ENCODE results near the gene PHTF1.

The PHTF1 gene

DNA sequence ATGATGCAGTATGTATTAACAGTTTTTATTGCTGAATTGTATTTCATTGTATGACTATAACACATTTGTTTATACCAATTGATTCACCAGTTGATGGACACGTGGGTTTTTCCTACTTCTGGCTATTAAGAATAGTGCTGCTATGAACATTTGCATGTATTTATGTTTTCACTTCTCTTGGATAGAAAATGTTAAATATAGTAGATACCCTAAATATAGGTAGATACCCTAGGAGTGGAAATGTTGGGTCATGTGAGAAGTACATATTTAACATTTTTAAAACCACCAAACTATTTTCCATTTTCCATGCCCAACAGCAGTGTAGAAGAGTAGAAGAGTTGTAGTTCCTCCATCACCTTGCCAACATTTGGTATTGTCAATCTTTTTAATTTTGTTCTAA, 7.8 kb downstream of the PHTF1 start:
- H3K27ac ChIP-seq (ENCODE audit: insufficient read depth in 1 of 2, low read depth in 1 of 2, low read length in 2 of 2, poor library complexity in 1 of 2, severe bottlenecking in 2 of 2), result no peak overlapping the region
- no peaks in the 10 kb centered on the region for H3K9me3 ChIP-seq (ENCODE audit: control extremely low read depth in 1 of 5, control insufficient read depth in 4 of 5, insufficient read depth in 2 of 5, low read depth in 1 of 5, low read length in 4 of 5)
- peaks cover 16 to 44% (median 28%) of the 10 kb centered on the region in 4 experiments for H3K36me3 ChIP-seq (ENCODE audit: control insufficient read depth in 4 of 4, insufficient read depth in 4 of 4, low read length in 3 of 4)
- no peak overlapping the region for H3K4me3 ChIP-seq (ENCODE audit: control insufficient read depth in 1 of 7, extremely low read depth in 1 of 7, insufficient read depth in 4 of 7, low read depth in 2 of 7, low read length in 6 of 7)
- ChIA-PET POLR2A (no interaction called here), CTCF (no interaction called here)
- DNase-seq, result no peak
- H3K4me1 ChIP-seq (ENCODE audit: control extremely low read depth in 1 of 4, control insufficient read depth in 4 of 4, insufficient read depth in 4 of 4, low read length in 3 of 4), result peaks cover 0 to 7% (median 2%) of the 10 kb centered on the region in 4 experiments
- no CpG with 5 or more reads among the region's 1 CpG for WGBS (ENCODE audit: insufficient coverage)
- H3K27me3 ChIP-seq (replicated peaks in 2 of 5; ENCODE audit: control insufficient read depth in 4 of 5, insufficient read depth in 5 of 5, low read length in 4 of 5), result no peaks in the 10 kb centered on the region

DNA sequence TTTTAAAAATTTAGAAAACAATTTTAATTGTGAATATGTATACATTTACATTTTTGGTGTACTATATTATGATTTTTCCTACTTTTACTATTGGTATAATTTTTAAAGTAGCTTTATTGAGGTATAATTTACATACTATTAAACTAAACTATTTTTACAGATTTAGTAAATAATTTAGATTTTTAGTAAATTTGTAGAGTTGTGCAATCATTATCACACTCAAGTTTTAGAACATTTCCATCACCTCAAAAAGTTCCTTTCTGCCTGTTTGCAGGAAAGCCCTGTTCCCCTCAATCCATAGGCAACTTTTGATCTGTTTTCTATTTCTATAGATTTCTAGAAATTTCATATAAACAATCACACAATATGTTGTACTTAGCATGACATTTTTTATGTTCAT, 8.2 kb downstream of the PHTF1 start:
- ChIA-PET CTCF (no interaction called here), POLR2A (no interaction called here)
- H3K4me1 ChIP-seq (ENCODE audit: control extremely low read depth in 1 of 4, control insufficient read depth in 4 of 4, insufficient read depth in 4 of 4, low read length in 3 of 4), result peaks cover 0 to 4% (median 0%) of the 10 kb centered on the region in 4 experiments
- H3K27ac ChIP-seq (ENCODE audit: insufficient read depth in 1 of 2, low read depth in 1 of 2, low read length in 2 of 2, poor library complexity in 1 of 2, severe bottlenecking in 2 of 2), result no peak overlapping the region
- H3K36me3 ChIP-seq (ENCODE audit: control insufficient read depth in 4 of 4, insufficient read depth in 4 of 4, low read length in 3 of 4), result peaks cover 16 to 42% (median 30%) of the 10 kb centered on the region in 4 experiments
- DNase-seq, result no peak
- H3K4me3 ChIP-seq (ENCODE audit: control insufficient read depth in 1 of 7, extremely low read depth in 1 of 7, insufficient read depth in 4 of 7, low read depth in 2 of 7, low read length in 6 of 7), result no peak overlapping the region
- no peaks in the 10 kb centered on the region for H3K9me3 ChIP-seq (ENCODE audit: control extremely low read depth in 1 of 5, control insufficient read depth in 4 of 5, insufficient read depth in 2 of 5, low read depth in 1 of 5, low read length in 4 of 5)
- no peaks in the 10 kb centered on the region for H3K27me3 ChIP-seq (replicated peaks in 2 of 5; ENCODE audit: control insufficient read depth in 4 of 5, insufficient read depth in 5 of 5, low read length in 4 of 5)

DNA sequence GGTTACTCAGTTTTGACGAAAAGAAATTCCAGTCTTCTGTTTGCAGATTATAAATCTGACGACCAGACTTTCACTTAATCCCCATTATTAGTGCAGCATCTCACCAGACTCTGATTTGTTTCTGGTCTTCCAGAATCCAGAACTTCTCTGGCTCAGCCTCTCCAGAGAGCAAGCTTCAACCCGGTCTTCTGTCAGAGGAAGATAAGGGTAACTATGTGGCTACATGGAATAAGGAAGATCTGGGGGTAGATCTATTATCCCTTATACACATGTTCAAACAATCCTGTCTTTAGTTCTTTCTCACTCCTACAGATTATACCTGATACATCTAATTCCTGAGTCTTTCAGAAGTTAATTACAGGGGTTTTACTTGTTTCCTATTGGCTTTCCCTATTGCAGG, 9.9 kb downstream of the PHTF1 start:
- DNase-seq, result no peak
- Histone ChIP-seq H3K27ac (ENCODE audit: insufficient read depth in 1 of 2, low read depth in 1 of 2, low read length in 2 of 2, poor library complexity in 1 of 2, severe bottlenecking in 2 of 2) (no peak overlapping the region), H3K4me3 (ENCODE audit: control insufficient read depth in 1 of 7, extremely low read depth in 1 of 7, insufficient read depth in 4 of 7, low read depth in 2 of 7, low read length in 6 of 7) (no peak overlapping the region), H3K9me3 (ENCODE audit: control extremely low read depth in 1 of 5, control insufficient read depth in 4 of 5, insufficient read depth in 2 of 5, low read depth in 1 of 5, low read length in 4 of 5) (no peaks in the 10 kb centered on the region), H3K4me1 (ENCODE audit: control extremely low read depth in 1 of 4, control insufficient read depth in 4 of 4, insufficient read depth in 4 of 4, low read length in 3 of 4) (peaks cover 0 to 2% (median 0%) of the 10 kb centered on the region in 4 experiments), H3K36me3 (ENCODE audit: control insufficient read depth in 4 of 4, insufficient read depth in 4 of 4, low read length in 3 of 4) (peaks cover 16 to 44% (median 29%) of the 10 kb centered on the region in 4 experiments), H3K27me3 (replicated peaks in 2 of 5; ENCODE audit: control insufficient read depth in 4 of 5, insufficient read depth in 5 of 5, low read length in 4 of 5) (no peaks in the 10 kb centered on the region)
- POLR2A ChIA-PET, result no interaction called here
- CTCF ChIA-PET, result no interaction called here
- 100% methylated on average over 2 of the region's 3 CpGs for WGBS (ENCODE audit: insufficient coverage)

DNA sequence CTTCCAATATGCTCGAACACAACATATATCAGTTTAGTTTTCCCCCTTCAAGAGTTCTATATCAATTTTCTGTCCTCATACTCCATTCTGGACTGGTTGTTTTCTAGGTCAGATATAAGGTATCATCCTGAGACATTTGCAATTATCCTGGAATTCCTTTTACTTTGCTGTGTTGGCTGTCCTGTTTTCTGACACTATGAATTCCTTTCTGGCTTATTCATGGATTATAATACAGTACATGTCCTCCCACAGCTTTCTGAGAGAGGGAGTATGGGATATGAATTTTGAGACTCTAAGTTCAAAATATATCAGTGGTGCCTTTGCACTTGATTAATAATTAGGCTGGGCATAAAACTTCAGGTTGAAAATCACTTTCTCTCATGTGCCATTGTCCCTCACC, 11.9 kb downstream of the PHTF1 start:
- Histone ChIP-seq H3K27ac (ENCODE audit: insufficient read depth in 1 of 2, low read depth in 1 of 2, low read length in 2 of 2, poor library complexity in 1 of 2, severe bottlenecking in 2 of 2) (no peak overlapping the region), H3K9me3 (ENCODE audit: control extremely low read depth in 1 of 5, control insufficient read depth in 4 of 5, insufficient read depth in 2 of 5, low read depth in 1 of 5, low read length in 4 of 5) (no peaks in the 10 kb centered on the region), H3K27me3 (replicated peaks in 2 of 5; ENCODE audit: control insufficient read depth in 4 of 5, insufficient read depth in 5 of 5, low read length in 4 of 5) (no peaks in the 10 kb centered on the region), H3K4me3 (ENCODE audit: control insufficient read depth in 1 of 7, extremely low read depth in 1 of 7, insufficient read depth in 4 of 7, low read depth in 2 of 7, low read length in 6 of 7) (no peak overlapping the region), H3K4me1 (ENCODE audit: control extremely low read depth in 1 of 4, control insufficient read depth in 4 of 4, insufficient read depth in 4 of 4, low read length in 3 of 4) (peaks cover 0 to 2% (median 0%) of the 10 kb centered on the region in 4 experiments), H3K36me3 (ENCODE audit: control insufficient read depth in 4 of 4, insufficient read depth in 4 of 4, low read length in 3 of 4) (peaks cover 2 to 36% (median 21%) of the 10 kb centered on the region in 4 experiments)
- POLR2A ChIA-PET, result interaction anchor here (1.4 kb wide), 1 partner anchor 12 kb away, joined by 4 read pairs; the partner anchor contains the start of gene PHTF1
- CTCF ChIA-PET, result interaction anchor here (0.8 to 1.1 kb wide), 2 partner anchors 9 to 705 kb away, joined by 3 read pairs; no protein-coding TSS in a partner anchor
- DNase-seq, result no peak
- no CpG with 5 or more reads among the region's 1 CpG for WGBS (ENCODE audit: insufficient coverage)

DNA sequence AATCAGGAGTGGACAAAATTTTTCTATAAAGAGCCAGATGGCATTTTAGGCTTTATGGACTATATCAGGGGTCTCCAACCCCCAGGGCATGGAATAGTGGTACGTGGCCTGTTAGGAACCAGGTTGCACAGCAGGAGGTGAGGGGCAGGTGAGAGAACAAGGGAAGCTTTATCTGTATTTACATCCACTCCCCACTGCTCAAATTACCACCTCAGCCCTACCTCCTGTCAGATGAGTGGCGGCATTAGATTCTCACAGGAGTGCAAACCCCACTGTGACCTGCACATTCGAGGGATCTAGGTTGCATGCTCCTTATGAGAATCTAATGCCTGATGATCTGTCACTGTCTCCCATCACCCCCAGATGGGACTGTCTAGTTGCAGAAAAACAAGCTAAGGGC, 13.9 kb downstream of the PHTF1 start:
- DNase-seq, result no peak
- Histone ChIP-seq H3K4me3 (ENCODE audit: control insufficient read depth in 1 of 7, extremely low read depth in 1 of 7, insufficient read depth in 4 of 7, low read depth in 2 of 7, low read length in 6 of 7) (no peak overlapping the region), H3K27ac (ENCODE audit: insufficient read depth in 1 of 2, low read depth in 1 of 2, low read length in 2 of 2, poor library complexity in 1 of 2, severe bottlenecking in 2 of 2) (no peak overlapping the region), H3K36me3 (ENCODE audit: control insufficient read depth in 4 of 4, insufficient read depth in 4 of 4, low read length in 3 of 4) (peaks cover 2 to 32% (median 21%) of the 10 kb centered on the region in 4 experiments), H3K9me3 (ENCODE audit: control extremely low read depth in 1 of 5, control insufficient read depth in 4 of 5, insufficient read depth in 2 of 5, low read depth in 1 of 5, low read length in 4 of 5) (no peaks in the 10 kb centered on the region), H3K27me3 (replicated peaks in 2 of 5; ENCODE audit: control insufficient read depth in 4 of 5, insufficient read depth in 5 of 5, low read length in 4 of 5) (no peaks in the 10 kb centered on the region), H3K4me1 (ENCODE audit: control extremely low read depth in 1 of 4, control insufficient read depth in 4 of 4, insufficient read depth in 4 of 4, low read length in 3 of 4) (peaks cover 0 to 2% (median 0%) of the 10 kb centered on the region in 4 experiments)
- ChIA-PET CTCF (no interaction called here), POLR2A (no interaction called here)
- 100% methylated on average over 1 of the region's 3 CpGs for WGBS (ENCODE audit: insufficient coverage)

DNA sequence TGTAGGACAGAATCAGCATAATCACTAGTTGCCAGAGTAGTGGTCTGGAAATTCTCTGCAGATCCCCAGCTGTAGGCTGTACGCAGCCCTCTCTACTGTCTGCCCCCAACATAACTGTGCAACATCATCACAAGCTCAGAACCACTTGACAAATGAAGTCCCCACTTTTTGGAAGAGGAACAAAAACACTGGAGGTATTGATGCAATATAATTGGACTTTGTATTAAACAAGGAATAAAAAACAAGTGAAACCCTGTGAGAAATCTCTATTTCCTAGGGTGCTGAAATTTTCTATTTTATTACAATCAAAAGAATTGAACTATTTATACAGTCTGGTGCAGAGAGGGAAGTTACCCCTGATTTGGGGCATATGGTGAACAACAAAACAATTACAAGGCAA, 15.2 kb downstream of the PHTF1 start:
- WGBS (ENCODE audit: insufficient coverage), result no CpG with 5 or more reads among the region's 1 CpG
- Histone ChIP-seq H3K4me3 (ENCODE audit: control insufficient read depth in 1 of 7, extremely low read depth in 1 of 7, insufficient read depth in 4 of 7, low read depth in 2 of 7, low read length in 6 of 7) (no peak overlapping the region), H3K36me3 (ENCODE audit: control insufficient read depth in 4 of 4, insufficient read depth in 4 of 4, low read length in 3 of 4) (peaks cover 2 to 24% (median 15%) of the 10 kb centered on the region in 4 experiments), H3K27ac (ENCODE audit: insufficient read depth in 1 of 2, low read depth in 1 of 2, low read length in 2 of 2, poor library complexity in 1 of 2, severe bottlenecking in 2 of 2) (no peak overlapping the region), H3K4me1 (ENCODE audit: control extremely low read depth in 1 of 4, control insufficient read depth in 4 of 4, insufficient read depth in 4 of 4, low read length in 3 of 4) (peaks cover 0 to 2% (median 0%) of the 10 kb centered on the region in 4 experiments), H3K27me3 (replicated peaks in 2 of 5; ENCODE audit: control insufficient read depth in 4 of 5, insufficient read depth in 5 of 5, low read length in 4 of 5) (no peaks in the 10 kb centered on the region), H3K9me3 (ENCODE audit: control extremely low read depth in 1 of 5, control insufficient read depth in 4 of 5, insufficient read depth in 2 of 5, low read depth in 1 of 5, low read length in 4 of 5) (no peaks in the 10 kb centered on the region)
- ChIA-PET CTCF (interaction anchor here (0.6 to 1.2 kb wide), 2 partner anchors 32 to 220 kb away, joined by 3 read pairs; no protein-coding TSS in a partner anchor), POLR2A (no interaction called here)
- DNase-seq, result no peak

DNA sequence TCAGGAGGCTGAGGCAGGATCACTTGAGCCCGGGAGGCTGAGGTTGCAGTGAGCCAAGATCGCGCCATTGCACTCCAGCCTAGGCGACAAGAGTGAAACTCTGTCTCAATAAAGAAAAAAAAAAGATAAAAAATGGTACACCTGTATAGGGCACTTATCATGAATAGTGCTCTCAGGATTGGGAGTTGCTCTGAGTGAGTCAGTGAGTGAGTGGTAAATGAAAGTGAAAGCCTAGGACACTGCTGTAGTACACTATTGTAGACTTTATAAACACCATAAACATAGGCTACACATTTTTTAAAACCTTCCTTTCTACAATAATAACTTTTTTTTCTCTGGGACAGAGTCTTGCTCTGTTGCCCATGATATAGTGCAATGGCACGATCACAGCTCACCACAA, 16.8 kb downstream of the PHTF1 start:
- POLR2A ChIA-PET, result interaction anchor here (0.6 kb wide), 1 partner anchor 167 kb away, joined by 5 read pairs; no protein-coding TSS in a partner anchor

More for the DNA sequence above, 16.8 kb downstream of the PHTF1 start:
- no peaks in the 10 kb centered on the region for H3K9me3 ChIP-seq (ENCODE audit: control extremely low read depth in 1 of 5, control insufficient read depth in 4 of 5, insufficient read depth in 2 of 5, low read depth in 1 of 5, low read length in 4 of 5)
- H3K36me3 ChIP-seq (ENCODE audit: control insufficient read depth in 4 of 4, insufficient read depth in 4 of 4, low read length in 3 of 4), result peaks cover 7 to 25% (median 12%) of the 10 kb centered on the region in 4 experiments
- no peak overlapping the region for H3K4me3 ChIP-seq (ENCODE audit: control insufficient read depth in 1 of 7, extremely low read depth in 1 of 7, insufficient read depth in 4 of 7, low read depth in 2 of 7, low read length in 6 of 7)
- no peaks in the 10 kb centered on the region for H3K27me3 ChIP-seq (replicated peaks in 2 of 5; ENCODE audit: control insufficient read depth in 4 of 5, insufficient read depth in 5 of 5, low read length in 4 of 5)
- peaks cover 0 to 2% (median 0%) of the 10 kb centered on the region in 4 experiments for H3K4me1 ChIP-seq (ENCODE audit: control extremely low read depth in 1 of 4, control insufficient read depth in 4 of 4, insufficient read depth in 4 of 4, low read length in 3 of 4)
- WGBS (ENCODE audit: insufficient coverage), result 93% methylated on average over 3 of the region's 5 CpGs
- CTCF ChIA-PET, result interaction anchor here (0.9 kb wide), 1 partner anchor 20 kb away, joined by 4 read pairs; no protein-coding TSS in a partner anchor
- DNase-seq, result peak in 2 of 3 donors; percentile 33 to 45
- H3K27ac ChIP-seq (ENCODE audit: insufficient read depth in 1 of 2, low read depth in 1 of 2, low read length in 2 of 2, poor library complexity in 1 of 2, severe bottlenecking in 2 of 2), result no peak overlapping the region
